H1 (cell line): Measurements from ENCODE around the gene FARS2. TPM values are rescaled to one million over a fixed set of nuclear protein-coding genes. Genes with fewer than 3 reads are reported as not detected.

Source experiments
- BCL11A ChIP-seq, 2 experiments: IDR thresholded peaks; one replicate each; pipeline ENCODE4 v1.6.1; 2011; ENCODE audit warnings: low read depth in 2 of 2, low read length in 2 of 2, mild to moderate bottlenecking in 2 of 2
- POLR2A ChIP-seq, 2 experiments: IDR thresholded peaks; 1 replicate in 1 of 2; 2 replicates in 1 of 2; pipeline ENCODE4 v1.6.1; 2011; ENCODE audit warnings: low read depth in 2 of 2, low read length in 2 of 2, mild to moderate bottlenecking in 2 of 2; ENCODE audit errors: control extremely low read depth in 1 of 2
- RAD21 ChIP-seq, 2 experiments: IDR thresholded peaks in 1 of 2; conservative IDR thresholded peaks in 1 of 2; 2 replicates each; pipeline ENCODE4 v1.6.1; 2011; ENCODE audit warnings: low read depth in 2 of 2, low read length in 2 of 2, improper control_type of control experiment in 1 of 2, inconsistent platforms in 1 of 2, mild to moderate bottlenecking in 1 of 2, moderate library complexity in 1 of 2
- TCF12 ChIP-seq: IDR thresholded peaks from 2 replicates; pipeline ENCODE4 v1.6.1; 2011; ENCODE audit warnings: low read depth, mild to moderate bottlenecking, low read length
- polyA plus RNA-seq, 7 experiments: library from polyadenylated mRNA; depleted of rRNA in 3 of 7; stranded (reverse) in 5 of 7; unstranded in 2 of 7; fragments of >200 nt in 5 of 7; fragments of 200-250 nt in 2 of 7; gene quantifications; 1 replicate in 5 of 7; 2 replicates in 1 of 7; 4 replicates in 1 of 7; pipeline versions ENCODE4 v1.2.1 to v1.2.3, GENCODE V29; 2011 to 2013; ENCODE audit warnings: missing spikeins in 2 of 7, mixed read lengths in 2 of 7
- total RNA-seq: library from RNA; stranded (reverse); fragmentation: NEBNext Ultra II Directional; extraction: Animal tissue kit (Norgen Biotek cat#: 25700); gene quantifications from 2 replicates; pipeline ENCODE4 v1.2.1, GENCODE V29; 2021

FARS2 gene
- total and polyA plus RNA-seq, 2 of the 8 experiments (the other 6 are each of a cell fraction or from before 2014, with no cell fraction given): 11.7 to 14.4 TPM

DNA sequence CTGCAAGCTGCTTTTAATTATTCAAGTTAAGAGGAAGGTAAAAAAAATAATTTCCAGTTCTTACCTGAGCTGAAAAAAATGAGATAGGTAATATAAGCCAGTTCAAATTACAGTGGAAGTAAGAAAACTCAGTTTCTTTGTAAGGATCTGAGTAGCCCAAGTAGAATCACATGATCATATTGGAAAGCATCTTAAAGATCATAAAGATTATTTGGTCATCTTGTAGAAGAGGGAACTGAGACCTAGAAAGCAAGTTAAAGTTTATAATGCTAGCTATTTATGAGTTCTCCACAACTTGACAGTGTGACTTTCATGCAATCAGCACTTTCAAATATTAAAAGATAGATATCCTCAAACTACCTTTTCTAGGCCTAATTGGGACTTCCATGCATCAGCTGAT, 80.5 kb downstream of the FARS2 start (continued):
- TF ChIP-seq TCF12 (no peak), RAD21 (IDR thresholded peaks at IDR 0.05 in 1 of 2, conservative IDR thresholded peaks at IDR 0.05 in 1 of 2; ENCODE audit: low read depth in 2 of 2, low read length in 2 of 2) (no peak), BCL11A (IDR thresholded peaks at IDR 0.05; ENCODE audit: low read depth in 2 of 2, low read length in 2 of 2) (no peak), POLR2A (IDR thresholded peaks at IDR 0.05; ENCODE audit: control extremely low read depth in 1 of 2, low read depth in 2 of 2, low read length in 2 of 2) (no peak)
